ENCODE data around the gene MRPL24. TPM values are rescaled to one million over a fixed set of nuclear protein-coding genes. Genes with fewer than 3 reads are reported as not detected.

Gene MRPL24
- polyA plus RNA-seq, 1 donor, result 58.1 TPM

DNA sequence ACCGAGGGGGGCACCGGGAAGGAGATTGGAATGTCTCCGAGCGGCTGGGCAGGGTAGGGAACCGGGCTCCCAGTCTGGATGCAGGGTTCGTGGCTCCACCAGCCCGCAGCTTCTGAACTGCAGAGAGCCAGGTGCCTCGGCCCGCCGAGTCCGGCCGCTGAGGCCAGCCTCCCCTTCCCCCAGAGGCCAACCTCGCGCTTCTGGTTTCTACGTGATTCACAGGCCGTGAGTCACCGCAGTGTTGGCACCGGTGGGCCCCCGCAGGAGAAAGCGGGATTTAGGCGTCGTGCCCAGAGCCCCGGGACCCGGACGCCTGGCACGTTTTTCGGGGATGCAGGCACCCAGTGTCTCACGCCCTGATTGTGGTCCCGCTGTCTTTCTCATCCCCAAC, 36.0 kb downstream of the MRPL24 start:
- no CpG with 5 or more reads among the region's 29 CpGs for WGBS (ENCODE audit: insufficient coverage, low lambda C conversion rate)

DNA sequence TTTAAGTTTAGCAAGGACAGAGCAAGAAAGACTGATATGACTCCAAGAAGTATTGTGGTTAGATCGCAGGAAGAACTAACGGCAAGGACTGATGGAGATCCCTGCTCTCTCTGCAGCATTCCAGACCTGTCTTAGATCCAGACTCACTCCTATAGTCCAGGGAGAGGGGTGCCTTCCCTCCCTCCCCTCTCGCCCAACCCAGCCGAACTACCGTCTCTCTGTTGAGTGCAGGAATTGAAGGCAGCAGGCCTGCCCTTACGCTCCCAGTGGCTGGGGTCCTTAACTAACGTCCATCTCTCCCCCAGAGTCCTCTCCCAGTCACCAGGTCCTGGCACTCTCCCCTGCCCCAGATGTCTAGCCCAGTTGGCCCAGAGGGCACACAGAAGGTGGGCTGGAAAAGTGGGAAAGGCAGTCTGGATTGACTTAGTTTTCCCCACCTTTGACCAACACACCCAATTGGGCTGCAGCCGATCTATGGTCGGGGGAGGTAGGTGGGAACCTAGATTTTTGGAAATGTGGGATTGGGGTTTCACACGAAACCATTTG, 36.6 kb downstream of the MRPL24 start:
- H3K9me3 ChIP-seq (ENCODE audit: control insufficient read depth, low read depth, low read length), result peaks cover 3% of the 10 kb centered on the region
- H3K4me3 ChIP-seq (ENCODE audit: low read length), result no peak overlapping the region
- H3K27me3 ChIP-seq (ENCODE audit: control insufficient read depth, insufficient read depth, low read length), result peaks cover 30% of the 10 kb centered on the region
- WGBS (ENCODE audit: insufficient coverage, low lambda C conversion rate), result no CpG with 5 or more reads among the region's 10 CpGs
- no peak overlapping the region for H3K27ac ChIP-seq (ENCODE audit: low read length)
- no peak for DNase-seq
- H3K4me1 ChIP-seq (ENCODE audit: control insufficient read depth, insufficient read depth, low read length), result peaks cover 42% of the 10 kb centered on the region
- H3K36me3 ChIP-seq (ENCODE audit: control insufficient read depth, insufficient read depth, low read length), result no peaks in the 10 kb centered on the region

More for the DNA sequence above, 36.0 kb downstream of the MRPL24 start:
- Histone ChIP-seq H3K27ac (ENCODE audit: low read length) (no peak overlapping the region), H3K4me1 (ENCODE audit: control insufficient read depth, insufficient read depth, low read length) (peaks cover 42% of the 10 kb centered on the region), H3K27me3 (ENCODE audit: control insufficient read depth, insufficient read depth, low read length) (peaks cover 30% of the 10 kb centered on the region), H3K4me3 (ENCODE audit: low read length) (peak overlapping the region; percentile 39), H3K9me3 (ENCODE audit: control insufficient read depth, low read depth, low read length) (peaks cover 3% of the 10 kb centered on the region), H3K36me3 (ENCODE audit: control insufficient read depth, insufficient read depth, low read length) (no peaks in the 10 kb centered on the region)
- no peak for DNase-seq

DNA sequence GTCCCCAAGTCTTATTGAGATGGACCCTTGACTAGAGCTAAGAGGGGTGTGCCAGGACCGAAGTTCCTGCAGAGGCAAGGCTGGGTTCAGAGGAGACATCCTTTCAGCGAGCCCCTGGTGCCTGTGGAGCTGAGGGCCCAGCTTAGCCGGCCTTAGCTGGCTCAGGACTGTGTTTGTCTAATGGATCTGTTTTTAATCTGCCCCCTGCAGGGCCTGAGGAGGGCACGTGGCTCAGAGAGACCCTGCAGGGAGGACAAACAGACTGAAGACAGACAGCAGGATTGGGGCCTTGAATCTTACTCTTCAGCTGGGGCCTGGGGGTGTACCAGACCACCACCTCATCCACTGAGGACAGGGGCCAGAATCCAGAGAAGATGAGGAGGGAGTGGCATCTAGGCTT, 37.1 kb downstream of the MRPL24 start:
- Histone ChIP-seq H3K4me3 (ENCODE audit: low read length) (no peak overlapping the region), H3K4me1 (ENCODE audit: control insufficient read depth, insufficient read depth, low read length) (peaks cover 42% of the 10 kb centered on the region)
- no CpG with 5 or more reads among the region's 4 CpGs for WGBS (ENCODE audit: insufficient coverage, low lambda C conversion rate)

DNA sequence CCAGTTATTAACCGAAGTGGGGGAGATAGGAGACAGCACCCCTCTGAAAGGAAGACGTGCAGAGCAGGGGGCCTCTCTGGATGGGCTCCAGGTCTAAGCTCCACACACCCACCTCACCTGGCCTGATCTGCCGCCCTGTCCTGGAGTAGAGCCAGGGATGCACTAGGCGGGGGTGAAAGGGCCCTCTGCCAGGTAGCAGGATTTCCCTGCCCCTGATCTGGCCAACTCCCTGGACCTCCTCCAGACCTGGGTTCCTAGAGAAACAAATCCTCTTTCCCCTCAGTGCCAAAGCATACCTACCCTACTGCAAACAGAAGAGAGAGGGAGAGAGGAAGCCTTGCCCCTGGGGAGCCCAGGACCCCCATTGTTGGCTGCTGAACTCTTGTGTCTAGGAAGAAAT, 37.6 kb downstream of the MRPL24 start:
- peaks cover 30% of the 10 kb centered on the region for H3K27me3 ChIP-seq (ENCODE audit: control insufficient read depth, insufficient read depth, low read length)
- H3K27ac ChIP-seq (ENCODE audit: low read length), result no peak overlapping the region
- H3K4me1 ChIP-seq (ENCODE audit: control insufficient read depth, insufficient read depth, low read length), result peaks cover 40% of the 10 kb centered on the region
- no peak for DNase-seq
- peaks cover 3% of the 10 kb centered on the region for H3K9me3 ChIP-seq (ENCODE audit: control insufficient read depth, low read depth, low read length)
- H3K4me3 ChIP-seq (ENCODE audit: low read length), result no peak overlapping the region
- no peaks in the 10 kb centered on the region for H3K36me3 ChIP-seq (ENCODE audit: control insufficient read depth, insufficient read depth, low read length)
- WGBS (ENCODE audit: insufficient coverage, low lambda C conversion rate), result no CpG with 5 or more reads among the region's 4 CpGs

More for the DNA sequence above, 37.1 kb downstream of the MRPL24 start:
- no peak for DNase-seq
- Histone ChIP-seq H3K36me3 (ENCODE audit: control insufficient read depth, insufficient read depth, low read length) (no peaks in the 10 kb centered on the region), H3K9me3 (ENCODE audit: control insufficient read depth, low read depth, low read length) (peaks cover 3% of the 10 kb centered on the region), H3K27me3 (ENCODE audit: control insufficient read depth, insufficient read depth, low read length) (peaks cover 30% of the 10 kb centered on the region), H3K27ac (ENCODE audit: low read length) (no peak overlapping the region)

DNA sequence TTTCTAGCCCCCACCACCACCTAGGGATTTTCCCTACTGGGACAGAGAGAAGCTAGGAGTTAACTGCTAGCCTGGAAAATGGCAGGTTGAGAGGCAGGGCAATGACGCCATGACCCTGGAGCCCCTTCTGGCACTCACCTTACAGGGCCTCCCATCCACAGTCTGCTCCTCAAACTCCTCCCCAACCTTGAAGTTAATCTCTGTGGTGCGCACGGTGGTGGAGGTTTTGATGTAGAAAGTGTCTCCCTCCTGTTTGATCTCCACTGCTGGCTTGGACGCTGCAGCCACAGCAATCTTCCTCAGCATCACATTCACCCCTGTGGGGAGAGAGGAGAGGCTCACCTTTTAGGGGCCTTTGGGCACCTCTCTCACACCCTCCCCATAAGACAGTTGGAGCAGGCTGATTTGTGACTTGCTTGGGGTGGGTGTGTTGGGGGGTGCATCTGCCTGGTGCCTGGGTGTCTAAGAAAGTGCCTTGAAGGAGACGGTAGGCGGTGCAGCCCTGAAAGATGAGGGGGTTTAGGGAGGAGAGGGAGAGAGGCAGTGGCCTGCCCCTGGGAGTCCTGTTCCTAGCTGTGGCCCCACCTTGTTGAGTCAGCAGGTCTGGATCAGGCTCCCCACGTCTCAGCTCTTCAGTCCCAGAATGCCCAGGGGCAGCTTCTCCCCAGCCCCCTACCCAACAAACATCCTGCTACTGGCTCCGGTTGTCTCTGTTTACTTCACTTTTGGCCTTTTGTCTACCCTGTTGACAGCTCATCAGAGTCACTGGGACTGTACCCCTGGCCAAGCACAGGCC, 40.0 kb downstream of the MRPL24 start:
- WGBS (ENCODE audit: insufficient coverage, low lambda C conversion rate), result 80% methylated on average over 1 of the region's 8 CpGs
- H3K36me3 ChIP-seq (ENCODE audit: control insufficient read depth, insufficient read depth, low read length), result no peaks in the 10 kb centered on the region
- H3K4me1 ChIP-seq (ENCODE audit: control insufficient read depth, insufficient read depth, low read length), result peaks cover 23% of the 10 kb centered on the region
- H3K4me3 ChIP-seq (ENCODE audit: low read length), result no peak overlapping the region
- H3K27ac ChIP-seq (ENCODE audit: low read length), result no peak overlapping the region
- H3K27me3 ChIP-seq (ENCODE audit: control insufficient read depth, insufficient read depth, low read length), result peaks cover 25% of the 10 kb centered on the region
- DNase-seq, result no peak
- peaks cover 3% of the 10 kb centered on the region for H3K9me3 ChIP-seq (ENCODE audit: control insufficient read depth, low read depth, low read length)

DNA sequence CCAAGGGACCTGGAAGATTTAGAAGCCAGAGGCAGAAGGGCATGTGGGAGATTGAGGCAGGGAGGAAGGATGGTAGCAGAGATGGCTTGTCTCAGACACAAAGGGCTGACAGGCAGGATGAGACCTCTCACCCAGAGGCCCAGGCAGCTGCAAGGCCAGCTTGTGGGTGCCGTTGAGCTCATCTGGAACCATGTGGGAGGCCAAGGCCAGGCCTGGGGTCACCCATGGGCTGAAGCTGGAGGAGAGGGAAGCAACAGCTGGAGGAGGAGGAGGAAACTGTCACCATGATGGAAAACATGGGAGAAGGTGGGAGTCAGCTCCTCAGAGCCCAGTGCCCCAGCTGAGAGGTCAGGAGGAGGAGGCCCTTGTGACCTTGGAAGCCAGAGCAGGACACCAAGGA, 41.9 kb downstream of the MRPL24 start:
- no CpG with 5 or more reads among the region's 1 CpG for WGBS (ENCODE audit: insufficient coverage, low lambda C conversion rate)
- DNase-seq, result no peak
- peaks cover 11% of the 10 kb centered on the region for H3K4me1 ChIP-seq (ENCODE audit: control insufficient read depth, insufficient read depth, low read length)
- no peak overlapping the region for H3K4me3 ChIP-seq (ENCODE audit: low read length)
- no peaks in the 10 kb centered on the region for H3K36me3 ChIP-seq (ENCODE audit: control insufficient read depth, insufficient read depth, low read length)
- H3K9me3 ChIP-seq (ENCODE audit: control insufficient read depth, low read depth, low read length), result no peaks in the 10 kb centered on the region
- peaks cover 11% of the 10 kb centered on the region for H3K27me3 ChIP-seq (ENCODE audit: control insufficient read depth, insufficient read depth, low read length)
- H3K27ac ChIP-seq (ENCODE audit: low read length), result no peak overlapping the region

DNA sequence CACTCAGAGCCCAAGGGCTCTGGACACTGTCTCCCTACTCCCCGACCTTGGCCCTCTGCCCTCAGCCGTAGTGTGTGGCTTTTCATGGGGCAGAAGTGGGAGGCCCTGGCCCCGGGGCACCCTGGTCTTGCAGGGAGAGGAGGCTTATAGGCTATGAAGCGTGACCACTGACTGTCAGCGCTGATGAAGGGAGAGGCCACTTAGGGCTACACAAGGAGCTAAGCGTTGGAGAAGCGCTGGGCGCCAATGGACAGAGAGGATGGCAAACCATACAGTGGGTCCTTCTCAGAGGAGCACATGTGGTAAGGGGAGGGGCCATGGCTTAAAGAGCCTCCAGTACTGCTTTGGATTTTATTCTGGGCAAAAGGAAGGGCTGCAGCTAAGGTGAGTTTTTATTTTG, 43.4 kb downstream of the MRPL24 start:
- H3K9me3 ChIP-seq (ENCODE audit: control insufficient read depth, low read depth, low read length), result no peaks in the 10 kb centered on the region
- H3K36me3 ChIP-seq (ENCODE audit: control insufficient read depth, insufficient read depth, low read length), result no peaks in the 10 kb centered on the region
- H3K4me1 ChIP-seq (ENCODE audit: control insufficient read depth, insufficient read depth, low read length), result peaks cover 22% of the 10 kb centered on the region
- H3K27me3 ChIP-seq (ENCODE audit: control insufficient read depth, insufficient read depth, low read length), result no peaks in the 10 kb centered on the region
- DNase-seq, result no peak
- no CpG with 5 or more reads among the region's 8 CpGs for WGBS (ENCODE audit: insufficient coverage, low lambda C conversion rate)
- no peak overlapping the region for H3K4me3 ChIP-seq (ENCODE audit: low read length)
- no peak overlapping the region for H3K27ac ChIP-seq (ENCODE audit: low read length)

DNA sequence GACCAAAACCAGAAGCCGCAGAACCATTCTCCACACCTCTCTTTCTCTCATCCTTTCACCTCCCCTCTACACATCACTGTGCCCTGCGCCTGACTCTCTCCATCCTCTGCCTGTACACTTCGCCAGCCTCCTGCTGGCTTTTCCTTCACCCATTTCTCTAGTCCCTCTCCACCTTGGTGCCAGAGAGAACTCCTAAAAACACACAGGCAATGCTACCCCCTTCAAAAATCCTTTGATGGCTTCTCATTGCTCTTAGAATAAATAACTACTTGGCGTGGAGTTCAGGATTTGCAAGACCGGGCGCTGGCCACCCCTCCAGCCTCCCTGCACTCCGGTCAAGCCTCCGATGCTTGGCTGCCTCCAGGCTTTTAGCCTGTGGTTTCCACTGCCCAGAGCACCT, 44.1 kb downstream of the MRPL24 start:
- H3K27me3 ChIP-seq (ENCODE audit: control insufficient read depth, insufficient read depth, low read length), result no peaks in the 10 kb centered on the region
- WGBS (ENCODE audit: insufficient coverage, low lambda C conversion rate), result 100% methylated on average over 2 of the region's 8 CpGs
- no peak overlapping the region for H3K4me3 ChIP-seq (ENCODE audit: low read length)
- no peak overlapping the region for H3K27ac ChIP-seq (ENCODE audit: low read length)
- no peaks in the 10 kb centered on the region for H3K9me3 ChIP-seq (ENCODE audit: control insufficient read depth, low read depth, low read length)
- DNase-seq, result no peak
- H3K36me3 ChIP-seq (ENCODE audit: control insufficient read depth, insufficient read depth, low read length), result no peaks in the 10 kb centered on the region
- peaks cover 29% of the 10 kb centered on the region for H3K4me1 ChIP-seq (ENCODE audit: control insufficient read depth, insufficient read depth, low read length)

DNA sequence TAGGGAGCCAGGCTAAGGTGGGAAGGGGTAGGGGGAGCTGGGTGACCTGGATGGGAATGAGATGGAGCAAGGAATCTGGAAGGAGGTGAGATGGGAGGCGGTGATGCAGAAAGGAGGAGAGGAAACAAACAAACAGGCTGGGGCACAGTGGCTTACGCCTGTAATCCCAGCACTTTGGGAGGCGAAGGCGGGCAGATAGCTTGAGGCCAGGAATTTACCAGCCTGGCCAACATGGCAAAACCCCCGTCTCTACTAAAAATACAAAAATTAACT, 46.3 kb downstream of the MRPL24 start:
- Histone ChIP-seq H3K27ac (ENCODE audit: low read length) (peak overlapping the region; percentile 34), H3K27me3 (ENCODE audit: control insufficient read depth, insufficient read depth, low read length) (no peaks in the 10 kb centered on the region), H3K4me1 (ENCODE audit: control insufficient read depth, insufficient read depth, low read length) (peaks cover 51% of the 10 kb centered on the region), H3K36me3 (ENCODE audit: control insufficient read depth, insufficient read depth, low read length) (no peaks in the 10 kb centered on the region), H3K4me3 (ENCODE audit: low read length) (no peak overlapping the region), H3K9me3 (ENCODE audit: control insufficient read depth, low read depth, low read length) (no peaks in the 10 kb centered on the region)
- 100% methylated on average over 1 of the region's 5 CpGs for WGBS (ENCODE audit: insufficient coverage, low lambda C conversion rate)
- no peak for DNase-seq

DNA sequence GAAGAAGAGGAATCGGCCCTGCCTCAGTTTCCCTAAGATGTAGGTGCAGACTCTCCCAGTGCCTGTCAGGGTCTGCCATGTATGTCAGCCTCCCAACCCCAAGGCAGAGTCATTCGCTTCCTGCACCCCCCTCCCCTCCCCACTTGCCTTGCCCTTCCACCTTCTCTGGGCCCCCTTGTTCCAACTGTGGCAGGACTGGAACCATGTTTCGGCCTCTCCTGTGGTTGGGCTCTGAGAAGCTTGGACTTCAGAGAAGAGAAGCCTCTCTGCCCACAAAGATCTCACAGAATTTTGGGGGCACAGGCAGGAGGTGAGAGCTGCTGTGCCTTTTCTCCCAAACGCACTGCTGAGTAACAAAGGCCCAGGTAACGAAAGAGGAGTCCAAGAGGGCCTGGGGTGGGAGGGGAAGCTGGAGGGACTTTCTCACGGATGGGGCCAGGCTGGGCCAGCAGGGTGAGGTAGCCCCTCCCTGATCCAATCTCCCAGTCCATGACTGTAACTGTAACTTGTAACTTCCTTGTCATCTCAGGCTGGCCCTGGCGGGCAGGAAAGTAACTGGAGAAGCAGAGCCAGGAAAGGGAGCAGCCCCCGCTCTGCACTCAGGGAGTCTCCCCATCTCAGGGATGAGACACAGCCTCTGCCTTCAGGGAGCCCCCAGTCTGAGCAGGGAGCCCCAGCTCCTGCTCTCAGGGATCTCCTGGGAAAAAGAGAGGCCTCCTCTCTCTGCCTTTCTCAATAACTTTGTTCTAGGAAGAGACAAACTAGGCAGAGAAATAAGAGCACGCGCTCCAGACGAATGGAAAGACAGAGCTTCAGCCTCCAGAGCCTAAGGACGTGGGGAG, 46.8 kb downstream of the MRPL24 start:
- H3K4me3 ChIP-seq (ENCODE audit: low read length), result no peak overlapping the region
- H3K36me3 ChIP-seq (ENCODE audit: control insufficient read depth, insufficient read depth, low read length), result no peaks in the 10 kb centered on the region
- H3K27ac ChIP-seq (ENCODE audit: low read length), result peak overlapping the region; percentile 41
- H3K27me3 ChIP-seq (ENCODE audit: control insufficient read depth, insufficient read depth, low read length), result no peaks in the 10 kb centered on the region
- DNase-seq, result peak in 1 of 2 donors; percentile 77
- H3K9me3 ChIP-seq (ENCODE audit: control insufficient read depth, low read depth, low read length), result no peaks in the 10 kb centered on the region
- WGBS (ENCODE audit: insufficient coverage, low lambda C conversion rate), result 80% methylated on average over 1 of the region's 12 CpGs
- peaks cover 55% of the 10 kb centered on the region for H3K4me1 ChIP-seq (ENCODE audit: control insufficient read depth, insufficient read depth, low read length)

Data from large intestine (tissue), 3 donors.